ENCODE measurements around the gene PRSS1. TPM values are rescaled to one million over a fixed set of nuclear protein-coding genes. Genes with fewer than 3 reads are reported as not detected.
A peak's percentile ranks its signal among the peaks of the same experiment; 100 is the strongest.

Gene PRSS1
- total and polyA plus RNA-seq, 2 donors (not counting 3 experiments of a cell fraction or from before 2014, with no cell fraction given): not detected

DNA sequence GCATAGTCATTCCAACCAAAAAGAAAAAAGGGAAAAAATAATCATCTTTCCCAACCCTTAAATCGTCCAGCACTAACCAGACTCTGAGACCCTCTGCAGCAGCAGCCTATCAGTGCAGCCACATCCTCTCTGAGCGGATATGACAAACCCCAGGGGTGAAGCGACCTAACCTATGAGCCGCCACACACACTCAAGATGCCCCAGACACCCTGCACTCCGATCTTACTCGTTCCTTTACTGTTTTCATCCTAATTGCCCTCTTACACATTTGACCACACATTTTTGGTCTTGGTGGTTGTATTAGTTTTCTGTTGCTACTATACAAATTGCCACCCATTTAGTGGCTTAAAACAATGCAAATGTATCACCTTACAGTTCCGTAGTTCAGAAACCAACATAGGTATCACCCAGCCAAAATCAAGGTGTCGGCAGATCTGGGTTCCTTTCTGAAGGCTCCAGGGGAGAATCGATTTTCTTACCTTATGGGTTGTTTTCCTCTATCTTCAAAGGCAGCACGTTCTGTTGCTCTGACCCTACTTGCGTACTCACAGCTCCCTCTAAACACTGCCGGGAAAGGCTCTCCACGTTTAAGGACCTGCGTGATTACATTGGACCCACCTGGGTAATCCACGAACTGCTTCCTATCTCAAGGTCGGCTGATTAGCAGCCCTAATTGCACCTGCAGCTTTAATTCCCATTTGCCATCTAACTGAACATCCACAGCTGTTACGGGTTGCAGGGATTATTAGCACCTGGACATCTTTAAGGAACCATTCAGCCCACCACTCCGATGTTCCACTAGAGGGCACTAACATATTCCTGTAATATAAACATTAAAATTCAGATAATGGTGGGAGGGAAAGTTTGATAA is 37.3 kb upstream of the PRSS1 start:
- intact Hi-C loops (cut with micrococcal nuclease): loop anchor here (1.0 to 5.0 kb wide), 5 partner anchors 43 to 108 kb away; no protein-coding TSS in a partner anchor
- Histone ChIP-seq H4K20me1 (replicated peaks; ENCODE audit: control insufficient read depth, extremely low read depth, insufficient read depth, low read length) (no peaks in the 10 kb centered on the region), H3K9me3 (replicated peaks; ENCODE audit: control insufficient read depth, insufficient read depth, low read length) (no peaks in the 10 kb centered on the region), H3K36me3 (ENCODE audit: control insufficient read depth in 2 of 2, extremely low read depth in 1 of 2, insufficient read depth in 2 of 2, low read length in 2 of 2) (no peaks in the 10 kb centered on the region), H3K4me2 (ENCODE audit: insufficient read depth, low read length) (no peak overlapping the region), H3K4me1 (ENCODE audit: control insufficient read depth, extremely low read depth, insufficient read depth, low read length) (peaks cover 20% of the 10 kb centered on the region), H3K4me3 (replicated peaks in 1 of 3; ENCODE audit: insufficient read depth in 1 of 3, low read depth in 1 of 3, low read length in 3 of 3) (no peak overlapping the region), H3K79me2 (ENCODE audit: control insufficient read depth, insufficient read depth, low read length) (no peaks in the 10 kb centered on the region), H2AFZ (ENCODE audit: low read depth, low read length) (no peak overlapping the region), H3K27ac (ENCODE audit: insufficient read depth, low read depth, low read length) (no peak overlapping the region), H3K27me3 (ENCODE audit: control insufficient read depth in 2 of 2, insufficient read depth in 2 of 2, low read length in 2 of 2) (peaks cover 7 to 16% of the 10 kb centered on the region in 2 experiments), H3K9ac (replicated peaks; ENCODE audit: extremely low read depth, insufficient read depth, low read length) (no peak overlapping the region), H3K9me1 (replicated peaks; ENCODE audit: control insufficient read depth, extremely low read depth, insufficient read depth, low read length) (no peaks in the 10 kb centered on the region)
- CTCF ChIA-PET: interaction anchor here (0.5 to 6.0 kb wide), 14 partner anchors 12 to 438 kb away, joined by 3 to 213 read pairs (median 4); no protein-coding TSS in a partner anchor
- no peak for TF ChIP-seq FOS (IDR thresholded peaks at IDR 0.05; ENCODE audit: borderline replicate concordance, insufficient read depth, low read length)
- TF ChIP-seq, protein P1, sequence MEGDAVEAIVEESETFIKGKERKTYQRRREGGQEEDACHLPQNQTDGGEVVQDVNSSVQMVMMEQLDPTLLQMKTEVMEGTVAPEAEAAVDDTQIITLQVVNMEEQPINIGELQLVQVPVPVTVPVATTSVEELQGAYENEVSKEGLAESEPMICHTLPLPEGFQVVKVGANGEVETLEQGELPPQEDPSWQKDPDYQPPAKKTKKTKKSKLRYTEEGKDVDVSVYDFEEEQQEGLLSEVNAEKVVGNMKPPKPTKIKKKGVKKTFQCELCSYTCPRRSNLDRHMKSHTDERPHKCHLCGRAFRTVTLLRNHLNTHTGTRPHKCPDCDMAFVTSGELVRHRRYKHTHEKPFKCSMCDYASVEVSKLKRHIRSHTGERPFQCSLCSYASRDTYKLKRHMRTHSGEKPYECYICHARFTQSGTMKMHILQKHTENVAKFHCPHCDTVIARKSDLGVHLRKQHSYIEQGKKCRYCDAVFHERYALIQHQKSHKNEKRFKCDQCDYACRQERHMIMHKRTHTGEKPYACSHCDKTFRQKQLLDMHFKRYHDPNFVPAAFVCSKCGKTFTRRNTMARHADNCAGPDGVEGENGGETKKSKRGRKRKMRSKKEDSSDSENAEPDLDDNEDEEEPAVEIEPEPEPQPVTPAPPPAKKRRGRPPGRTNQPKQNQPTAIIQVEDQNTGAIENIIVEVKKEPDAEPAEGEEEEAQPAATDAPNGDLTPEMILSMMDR (IDR thresholded peaks at IDR 0.05; ENCODE audit: extremely low read depth in 1 of 2, insufficient read depth in 1 of 2, low read depth in 1 of 2, low read length in 2 of 2): peak; percentile 52 to 69
- POLR2A ChIA-PET: no interaction called here
- BruUV-seq (replicated peaks): no TSS peak
- dilution Hi-C loops (cut with MboI; ENCODE audit: extremely low pct_ligation_motif_present, low sequenced_read_pairs): no loop called here
- DNase-seq (ENCODE audit: low read depth, low spot score) (peak; percentile 44), FAIRE-seq (peak; percentile 72)

DNA sequence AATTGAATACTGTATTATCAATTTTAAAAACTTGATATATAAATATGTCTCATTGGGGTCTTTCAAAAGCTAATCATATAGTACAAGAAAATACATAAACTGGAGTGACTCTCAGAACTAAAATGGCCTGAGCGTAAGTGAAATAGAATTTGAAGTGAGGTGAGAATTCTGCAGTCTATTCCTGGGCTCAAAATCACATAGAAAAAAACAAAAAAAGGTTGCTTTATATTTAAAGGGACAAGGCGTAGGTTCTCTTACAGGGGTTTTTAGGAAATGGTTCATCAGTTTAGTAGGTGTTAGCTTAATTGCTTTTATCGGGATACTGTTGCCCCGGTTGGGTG is 36.7 kb upstream of the PRSS1 start:
- no peak for FAIRE-seq
- Histone ChIP-seq H3K4me3 (replicated peaks in 1 of 3; ENCODE audit: insufficient read depth in 1 of 3, low read depth in 1 of 3, low read length in 3 of 3) (no peak overlapping the region), H3K4me2 (ENCODE audit: insufficient read depth, low read length) (no peak overlapping the region), H2AFZ (ENCODE audit: low read depth, low read length) (no peak overlapping the region), H3K27me3 (ENCODE audit: control insufficient read depth in 2 of 2, insufficient read depth in 2 of 2, low read length in 2 of 2) (peaks cover 8 to 16% of the 10 kb centered on the region in 2 experiments), H4K20me1 (replicated peaks; ENCODE audit: control insufficient read depth, extremely low read depth, insufficient read depth, low read length) (no peaks in the 10 kb centered on the region), H3K36me3 (ENCODE audit: control insufficient read depth in 2 of 2, extremely low read depth in 1 of 2, insufficient read depth in 2 of 2, low read length in 2 of 2) (no peaks in the 10 kb centered on the region), H3K4me1 (ENCODE audit: control insufficient read depth, extremely low read depth, insufficient read depth, low read length) (peaks cover 20% of the 10 kb centered on the region), H3K27ac (ENCODE audit: insufficient read depth, low read depth, low read length) (no peak overlapping the region), H3K79me2 (ENCODE audit: control insufficient read depth, insufficient read depth, low read length) (no peaks in the 10 kb centered on the region), H3K9me1 (replicated peaks; ENCODE audit: control insufficient read depth, extremely low read depth, insufficient read depth, low read length) (no peaks in the 10 kb centered on the region), H3K9ac (replicated peaks; ENCODE audit: extremely low read depth, insufficient read depth, low read length) (no peak overlapping the region), H3K9me3 (replicated peaks; ENCODE audit: control insufficient read depth, insufficient read depth, low read length) (no peaks in the 10 kb centered on the region)
- dilution Hi-C loops (cut with MboI; ENCODE audit: extremely low pct_ligation_motif_present, low sequenced_read_pairs) (no loop called here), intact Hi-C loops (cut with micrococcal nuclease) (loop anchor here (1.0 to 5.0 kb wide), 5 partner anchors 43 to 108 kb away; no protein-coding TSS in a partner anchor)
- no peak for DNase-seq (ENCODE audit: low read depth, low spot score)
- no TSS peak for BruUV-seq (replicated peaks)
- no peak for TF ChIP-seq MYC (IDR thresholded peaks at IDR 0.05; ENCODE audit: low read depth, low read length)
- no peak for TF ChIP-seq EZH2 (IDR thresholded peaks at IDR 0.05; ENCODE audit: borderline replicate concordance, low read depth, low read length, severe bottlenecking)
- TF ChIP-seq FOS (IDR thresholded peaks at IDR 0.05; ENCODE audit: borderline replicate concordance, insufficient read depth, low read length): no peak
- TF ChIP-seq, protein P1 (IDR thresholded peaks at IDR 0.05; ENCODE audit: extremely low read depth in 1 of 2, insufficient read depth in 1 of 2, low read depth in 1 of 2, low read length in 2 of 2): no peak
- TF ChIP-seq POLR2AphosphoS5 (IDR thresholded peaks at IDR 0.05; ENCODE audit: insufficient read depth, low read depth, low read length): no peak
- TF ChIP-seq POLR2A (IDR thresholded peaks at IDR 0.05; ENCODE audit: low read depth, low read length): no peak
- TF ChIP-seq, protein P2, sequence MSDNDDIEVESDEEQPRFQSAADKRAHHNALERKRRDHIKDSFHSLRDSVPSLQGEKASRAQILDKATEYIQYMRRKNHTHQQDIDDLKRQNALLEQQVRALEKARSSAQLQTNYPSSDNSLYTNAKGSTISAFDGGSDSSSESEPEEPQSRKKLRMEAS (IDR thresholded peaks at IDR 0.05; ENCODE audit: insufficient read depth, insufficient read length): no peak
- no peak for TF ChIP-seq GATA2 (IDR thresholded peaks at IDR 0.05; ENCODE audit: insufficient read depth, insufficient read length, low read depth, low read length)
- no peak for TF ChIP-seq JUN (IDR thresholded peaks at IDR 0.05; ENCODE audit: borderline replicate concordance, insufficient read depth, insufficient read length, low read depth)
- CTCF ChIA-PET: interaction anchor here (0.9 to 6.0 kb wide), 11 partner anchors 13 to 178 kb away, joined by 4 to 213 read pairs (median 4); no protein-coding TSS in a partner anchor
- POLR2A ChIA-PET: no interaction called here

Data from endothelial cell of umbilical vein (primary cell).